NB4 (cell line): Measurements from ENCODE around the gene PPP1R1B.

Source experiments
- CTCF ChIP-seq: IDR thresholded peaks from one replicate; pipeline ENCODE4 v1.5.1; 2012; ENCODE audit warnings: low read depth, low read length
- MYC ChIP-seq: IDR thresholded peaks from 2 replicates; pipeline ENCODE4 v1.6.1; 2011; ENCODE audit warnings: low read depth, low read length
- POLR2A ChIP-seq: IDR thresholded peaks from 2 replicates; pipeline ENCODE4 v1.6.1; 2011; ENCODE audit warnings: mild to moderate bottlenecking; ENCODE audit not compliant: insufficient read length; ENCODE audit errors: extremely low read depth
- TF ChIP-seq, protein P1 (sequence below): IDR thresholded peaks from 2 replicates; pipeline ENCODE4 v1.6.1; 2011; ENCODE audit warnings: low read depth, low read length

GRCh38 chr17:39653662-39654331, 27.0 kb downstream of the PPP1R1B start:
- TF ChIP-seq CTCF (peak; percentile 97), POLR2A (no peak), MYC (no peak)
- TF ChIP-seq, protein P1, sequence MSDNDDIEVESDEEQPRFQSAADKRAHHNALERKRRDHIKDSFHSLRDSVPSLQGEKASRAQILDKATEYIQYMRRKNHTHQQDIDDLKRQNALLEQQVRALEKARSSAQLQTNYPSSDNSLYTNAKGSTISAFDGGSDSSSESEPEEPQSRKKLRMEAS = no peak
